ENCODE results near the gene KLHL29. TPM values are rescaled to one million over a fixed set of nuclear protein-coding genes. Genes with fewer than 3 reads are reported as not detected.

Gene KLHL29
- total and polyA plus RNA-seq, 2 donors (not counting 3 experiments of a cell fraction or from before 2014, with no cell fraction given): 4.6 to 12.7 TPM

DNA sequence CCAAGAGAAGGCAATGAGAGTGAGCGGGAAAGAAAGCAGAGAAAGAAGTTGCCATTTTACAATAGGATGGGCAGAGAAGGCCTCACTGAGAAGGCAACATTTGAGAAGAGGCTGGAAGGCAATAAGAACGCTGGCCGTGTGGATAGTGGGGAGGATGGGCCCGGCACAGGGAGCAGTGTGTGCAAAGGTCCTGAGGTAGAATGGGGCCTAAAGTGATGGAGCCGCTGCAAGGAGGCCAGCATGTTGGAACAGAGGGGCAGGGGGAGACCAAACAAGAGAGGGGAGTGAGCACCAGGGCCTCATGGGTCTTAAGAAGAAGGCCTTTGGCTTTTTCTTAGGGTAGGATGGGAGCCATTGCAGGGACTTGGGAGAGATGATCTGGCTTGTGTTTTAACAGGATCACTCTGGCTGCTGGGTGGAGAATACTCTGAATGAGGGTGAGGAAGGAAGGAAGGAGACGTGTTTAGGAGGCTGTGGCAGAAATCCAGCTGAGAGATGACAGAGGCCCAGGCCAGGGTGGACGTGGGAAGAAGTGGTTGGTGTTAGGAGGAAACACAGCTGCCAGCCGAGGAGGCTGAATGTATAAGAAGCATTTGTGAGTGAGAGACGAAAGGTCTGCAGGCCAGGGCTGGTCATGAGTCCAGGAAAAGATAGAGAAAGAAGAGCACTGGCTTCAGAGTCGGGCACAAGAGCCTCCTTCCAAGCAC lies 159.8 kb downstream of the KLHL29 start:
- peak overlapping the region; percentile 18 for H2AFZ ChIP-seq (ENCODE audit: low read depth, low read length)
- no peaks in the 10 kb centered on the region for H3K9me3 ChIP-seq (replicated peaks; ENCODE audit: control insufficient read depth, insufficient read depth, low read length)
- no TSS peak for BruUV-seq (replicated peaks)
- H3K4me1 ChIP-seq (ENCODE audit: control insufficient read depth, extremely low read depth, insufficient read depth, low read length): peaks cover 26% of the 10 kb centered on the region
- no peaks in the 10 kb centered on the region for H3K79me2 ChIP-seq (ENCODE audit: control insufficient read depth, insufficient read depth, low read length)
- TF ChIP-seq EZH2 (IDR thresholded peaks at IDR 0.05; ENCODE audit: borderline replicate concordance, low read depth, low read length, severe bottlenecking): no peak
- TF ChIP-seq POLR2AphosphoS5 (IDR thresholded peaks at IDR 0.05; ENCODE audit: insufficient read depth, low read depth, low read length): peak; percentile 14
- CTCF ChIA-PET: interaction anchor here (0.6 to 2.3 kb wide), 5 partner anchors 16 to 159 kb away, joined by 3 to 8 read pairs (median 3); no protein-coding TSS in a partner anchor
- dilution Hi-C loops (cut with MboI; ENCODE audit: extremely low pct_ligation_motif_present, low sequenced_read_pairs): no loop called here
- H3K9me1 ChIP-seq (replicated peaks; ENCODE audit: control insufficient read depth, extremely low read depth, insufficient read depth, low read length): no peaks in the 10 kb centered on the region
- no peaks in the 10 kb centered on the region for H3K27me3 ChIP-seq (ENCODE audit: control insufficient read depth in 2 of 2, insufficient read depth in 2 of 2, low read length in 2 of 2)
- no peak overlapping the region for H3K4me3 ChIP-seq (replicated peaks in 1 of 3; ENCODE audit: insufficient read depth in 1 of 3, low read depth in 1 of 3, low read length in 3 of 3)
- H3K36me3 ChIP-seq (ENCODE audit: control insufficient read depth in 2 of 2, extremely low read depth in 1 of 2, insufficient read depth in 2 of 2, low read length in 2 of 2): no peaks in the 10 kb centered on the region
- FAIRE-seq (peak; percentile 85), DNase-seq (ENCODE audit: low read depth, low spot score) (peak; percentile 82)
- H3K27ac ChIP-seq (ENCODE audit: insufficient read depth, low read depth, low read length): peak overlapping the region; percentile 73
- H4K20me1 ChIP-seq (replicated peaks; ENCODE audit: control insufficient read depth, extremely low read depth, insufficient read depth, low read length): no peaks in the 10 kb centered on the region
- intact Hi-C loops (cut with micrococcal nuclease): loop anchor here (1.0 to 2.0 kb wide), 2 partner anchors 48 to 163 kb away; no protein-coding TSS in a partner anchor
- POLR2A ChIA-PET: no interaction called here
- H3K9ac ChIP-seq (replicated peaks; ENCODE audit: extremely low read depth, insufficient read depth, low read length): peak overlapping the region; percentile 53
- peak overlapping the region; percentile 22 for H3K4me2 ChIP-seq (ENCODE audit: insufficient read depth, low read length)

DNA sequence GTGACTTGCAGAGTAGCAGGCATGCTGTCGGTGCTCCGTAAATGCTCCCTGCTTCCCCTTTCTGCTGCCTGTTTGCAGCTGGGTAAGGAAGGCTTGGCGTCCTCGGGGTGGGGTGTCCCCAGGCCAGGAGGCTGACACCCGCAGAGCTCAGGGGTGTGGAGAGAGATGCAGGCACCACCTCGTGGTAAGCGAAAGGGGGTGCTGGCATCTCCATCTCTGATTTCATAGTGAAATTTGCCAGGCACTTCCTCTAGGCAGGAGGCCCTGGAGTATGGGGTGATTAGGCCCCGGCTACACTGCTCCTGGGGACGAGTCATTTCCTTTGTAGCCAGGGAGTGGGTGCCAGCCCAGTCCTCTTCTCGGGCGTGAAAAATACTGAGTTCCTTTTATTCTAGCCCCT lies 160.4 kb downstream of the KLHL29 start:
- CTCF ChIA-PET: interaction anchor here (0.6 to 2.3 kb wide), 7 partner anchors 15 to 232 kb away, joined by 3 to 8 read pairs (median 3); no protein-coding TSS in a partner anchor
- peak; percentile 81 for FAIRE-seq
- peak; percentile 56 for DNase-seq (ENCODE audit: low read depth, low spot score)
- H2AFZ ChIP-seq (ENCODE audit: low read depth, low read length): peak overlapping the region; percentile 28
- no peaks in the 10 kb centered on the region for H3K36me3 ChIP-seq (ENCODE audit: control insufficient read depth in 2 of 2, extremely low read depth in 1 of 2, insufficient read depth in 2 of 2, low read length in 2 of 2)
- no peaks in the 10 kb centered on the region for H3K79me2 ChIP-seq (ENCODE audit: control insufficient read depth, insufficient read depth, low read length)
- no peaks in the 10 kb centered on the region for H4K20me1 ChIP-seq (replicated peaks; ENCODE audit: control insufficient read depth, extremely low read depth, insufficient read depth, low read length)
- H3K9ac ChIP-seq (replicated peaks; ENCODE audit: extremely low read depth, insufficient read depth, low read length): peak overlapping the region; percentile 53
- TF ChIP-seq, protein P1, sequence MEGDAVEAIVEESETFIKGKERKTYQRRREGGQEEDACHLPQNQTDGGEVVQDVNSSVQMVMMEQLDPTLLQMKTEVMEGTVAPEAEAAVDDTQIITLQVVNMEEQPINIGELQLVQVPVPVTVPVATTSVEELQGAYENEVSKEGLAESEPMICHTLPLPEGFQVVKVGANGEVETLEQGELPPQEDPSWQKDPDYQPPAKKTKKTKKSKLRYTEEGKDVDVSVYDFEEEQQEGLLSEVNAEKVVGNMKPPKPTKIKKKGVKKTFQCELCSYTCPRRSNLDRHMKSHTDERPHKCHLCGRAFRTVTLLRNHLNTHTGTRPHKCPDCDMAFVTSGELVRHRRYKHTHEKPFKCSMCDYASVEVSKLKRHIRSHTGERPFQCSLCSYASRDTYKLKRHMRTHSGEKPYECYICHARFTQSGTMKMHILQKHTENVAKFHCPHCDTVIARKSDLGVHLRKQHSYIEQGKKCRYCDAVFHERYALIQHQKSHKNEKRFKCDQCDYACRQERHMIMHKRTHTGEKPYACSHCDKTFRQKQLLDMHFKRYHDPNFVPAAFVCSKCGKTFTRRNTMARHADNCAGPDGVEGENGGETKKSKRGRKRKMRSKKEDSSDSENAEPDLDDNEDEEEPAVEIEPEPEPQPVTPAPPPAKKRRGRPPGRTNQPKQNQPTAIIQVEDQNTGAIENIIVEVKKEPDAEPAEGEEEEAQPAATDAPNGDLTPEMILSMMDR (IDR thresholded peaks at IDR 0.05; ENCODE audit: extremely low read depth in 1 of 2, insufficient read depth in 1 of 2, low read depth in 1 of 2, low read length in 2 of 2): peak in 1 of 2 donors; percentile 36
- no peak for TF ChIP-seq JUN (IDR thresholded peaks at IDR 0.05; ENCODE audit: borderline replicate concordance, insufficient read depth, insufficient read length, low read depth)
- no peak for TF ChIP-seq MYC (IDR thresholded peaks at IDR 0.05; ENCODE audit: low read depth, low read length)
- no peak for TF ChIP-seq GATA2 (IDR thresholded peaks at IDR 0.05; ENCODE audit: insufficient read depth, insufficient read length, low read depth, low read length)
- no peak for TF ChIP-seq EZH2 (IDR thresholded peaks at IDR 0.05; ENCODE audit: borderline replicate concordance, low read depth, low read length, severe bottlenecking)
- TF ChIP-seq, protein P2, sequence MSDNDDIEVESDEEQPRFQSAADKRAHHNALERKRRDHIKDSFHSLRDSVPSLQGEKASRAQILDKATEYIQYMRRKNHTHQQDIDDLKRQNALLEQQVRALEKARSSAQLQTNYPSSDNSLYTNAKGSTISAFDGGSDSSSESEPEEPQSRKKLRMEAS (IDR thresholded peaks at IDR 0.05; ENCODE audit: insufficient read depth, insufficient read length): no peak
- no peak for TF ChIP-seq POLR2AphosphoS5 (IDR thresholded peaks at IDR 0.05; ENCODE audit: insufficient read depth, low read depth, low read length)
- TF ChIP-seq POLR2A (IDR thresholded peaks at IDR 0.05; ENCODE audit: low read depth, low read length): peak; percentile 10
- peak; percentile 43 for TF ChIP-seq FOS (IDR thresholded peaks at IDR 0.05; ENCODE audit: borderline replicate concordance, insufficient read depth, low read length)
- POLR2A ChIA-PET: no interaction called here
- H3K27me3 ChIP-seq (ENCODE audit: control insufficient read depth in 2 of 2, insufficient read depth in 2 of 2, low read length in 2 of 2): no peaks in the 10 kb centered on the region
- H3K4me1 ChIP-seq (ENCODE audit: control insufficient read depth, extremely low read depth, insufficient read depth, low read length): peaks cover 33% of the 10 kb centered on the region
- H3K27ac ChIP-seq (ENCODE audit: insufficient read depth, low read depth, low read length): peak overlapping the region; percentile 73
- intact Hi-C loops (cut with micrococcal nuclease) (loop anchor here (1.0 to 2.0 kb wide), 2 partner anchors 49 to 164 kb away; no protein-coding TSS in a partner anchor), dilution Hi-C loops (cut with MboI; ENCODE audit: extremely low pct_ligation_motif_present, low sequenced_read_pairs) (no loop called here)
- H3K9me1 ChIP-seq (replicated peaks; ENCODE audit: control insufficient read depth, extremely low read depth, insufficient read depth, low read length): no peaks in the 10 kb centered on the region
- peak overlapping the region; percentile 22 for H3K4me2 ChIP-seq (ENCODE audit: insufficient read depth, low read length)
- no peak overlapping the region for H3K4me3 ChIP-seq (replicated peaks in 1 of 3; ENCODE audit: insufficient read depth in 1 of 3, low read depth in 1 of 3, low read length in 3 of 3)
- BruUV-seq (replicated peaks): no TSS peak
- no peaks in the 10 kb centered on the region for H3K9me3 ChIP-seq (replicated peaks; ENCODE audit: control insufficient read depth, insufficient read depth, low read length)

Measured in endothelial cell of umbilical vein (primary cell).